Fibroblast of peridontal ligament (primary cell): ENCODE results near the gene OR7G2.
"Not testable (repeated sequence)": the region's sequence is repeated elsewhere in the genome, so short reads cannot be mapped to it uniquely, and the experiment has no call there.

Source experiments
- DNase-seq: peaks from one replicate; pipeline ENCODE4 v3.0.0-alpha.2; 2010; ENCODE audit errors: extremely low read depth

OR7G2 gene

GRCh38 chr19:9073806-9074205, 33.5 kb downstream of the OR7G2 start:
- DNase-seq = no peak

GRCh38 chr19:9071720-9072119, 35.6 kb downstream of the OR7G2 start:
- not testable (repeated sequence) for DNase-seq

GRCh38 chr19:9070066-9070465, 37.2 kb downstream of the OR7G2 start:
- DNase-seq = no peak

- DNase-seq = no peak
These were observed 41.7 kb downstream of the OR7G2 start for GRCh38 chr19:9065457-9066014.

GRCh38 chr19:9061879-9062278, 45.4 kb downstream of the OR7G2 start:
- DNase-seq = no peak

- no peak for DNase-seq
These were observed 46.5 kb downstream of the OR7G2 start for GRCh38 chr19:9060564-9061340.

- DNase-seq = no peak
These were observed 48.2 kb downstream of the OR7G2 start for GRCh38 chr19:9058905-9059667.

GRCh38 chr19:9057505-9058258, 49.6 kb downstream of the OR7G2 start:
- no peak for DNase-seq

GRCh38 chr19:9056131-9056530, 51.1 kb downstream of the OR7G2 start:
- DNase-seq = not testable (repeated sequence)

- no peak for DNase-seq
These were observed 52.5 kb downstream of the OR7G2 start for GRCh38 chr19:9054765-9055164.

- DNase-seq = no peak
These were observed 53.1 kb downstream of the OR7G2 start for GRCh38 chr19:9054207-9054606.

GRCh38 chr19:9053674-9054073, 53.6 kb downstream of the OR7G2 start:
- DNase-seq = not testable (repeated sequence)

GRCh38 chr19:9052894-9053293, 54.4 kb downstream of the OR7G2 start:
- no peak for DNase-seq
